A172 (cell line): ENCODE results near the gene LANCL2. TPM values are rescaled to one million over a fixed set of nuclear protein-coding genes. Genes with fewer than 3 reads are reported as not detected.
"Not testable (repeated sequence)": the region's sequence is repeated elsewhere in the genome, so short reads cannot be mapped to it uniquely, and the experiment has no call there.

Experiments
- DNase-seq: peaks from one replicate; pipeline ENCODE4 v3.0.0-alpha.2; 2015; ENCODE audit warnings: low spot score
- total RNA-seq: library from RNA; depleted of rRNA; stranded (reverse); fragments of >200 nt; shearing (Covaris generic); gene quantifications from 2 replicates; pipeline ENCODE4 v1.2.3, GENCODE V29; 2014; rRNA removed

LANCL2 gene
- 19.7 and 27.5 TPM in 2 replicates for total RNA-seq

- DNase-seq, result peak; percentile 42
These were observed at the start of gene LANCL2 for GRCh38 chr7:55365205-55365674. TSS of gene LANCL2 (plus strand) at chr7:55365337. CDS start at chr7:55366026, 689 bp downstream.

- peak; percentile 94 for DNase-seq
These were observed 39.8 kb upstream of the LANCL2 start for GRCh38 chr7:55325371-55325792.

- DNase-seq, result no peak
These were observed 38.9 kb upstream of the LANCL2 start for GRCh38 chr7:55326081-55326835.

GRCh38 chr7:55326945-55327626, 38.1 kb upstream of the LANCL2 start:
- DNase-seq, result no peak

- DNase-seq, result no peak
These were observed 30.0 kb upstream of the LANCL2 start for GRCh38 chr7:55335151-55335550.

- DNase-seq, result no peak
These were observed 29.4 kb upstream of the LANCL2 start for GRCh38 chr7:55335786-55336185.

GRCh38 chr7:55336540-55336939, 28.6 kb upstream of the LANCL2 start:
- no peak for DNase-seq

GRCh38 chr7:55339033-55340000, 25.8 kb upstream of the LANCL2 start:
- no peak for DNase-seq

- DNase-seq, result no peak
These were observed 22.8 kb upstream of the LANCL2 start for GRCh38 chr7:55342216-55342871.

- no peak for DNase-seq
These were observed 21.9 kb upstream of the LANCL2 start for GRCh38 chr7:55343002-55343781.

GRCh38 chr7:55343860-55344606, 21.1 kb upstream of the LANCL2 start:
- no peak for DNase-seq

- no peak for DNase-seq
These were observed 20.3 kb upstream of the LANCL2 start for GRCh38 chr7:55344840-55345239.

GRCh38 chr7:55345292-55345691, 19.8 kb upstream of the LANCL2 start:
- no peak for DNase-seq

- peak; percentile 76 for DNase-seq
These were observed 16.6 kb upstream of the LANCL2 start for GRCh38 chr7:55348502-55348901.

- no peak for DNase-seq
These were observed 16.0 kb upstream of the LANCL2 start for GRCh38 chr7:55349121-55349520.

- DNase-seq, result no peak
These were observed 14.9 kb upstream of the LANCL2 start for GRCh38 chr7:55350281-55350680.

GRCh38 chr7:55351263-55351662, 13.9 kb upstream of the LANCL2 start:
- DNase-seq, result no peak

- not testable (repeated sequence) for DNase-seq
These were observed 12.2 kb upstream of the LANCL2 start for GRCh38 chr7:55352947-55353273.

GRCh38 chr7:55360486-55360885, 4.7 kb upstream of the LANCL2 start:
- DNase-seq, result no peak

- no peak for DNase-seq
These were observed 3.6 kb upstream of the LANCL2 start for GRCh38 chr7:55361560-55361959.
